ENCODE results near the gene AHNAK2.

Gene AHNAK2

GRCh38 chr14:104898870-104899510 lies 79.2 kb downstream of the AHNAK2 start:
- TF ChIP-seq CTCF (IDR thresholded peaks at IDR 0.05; ENCODE audit: insufficient read depth, low read depth, low read length, missing control alignments) = no peak
- H3K4me3 ChIP-seq (ENCODE audit: low read length) = no peak overlapping the region
- DNase-seq (ENCODE audit: low read depth) = no peak

GRCh38 chr14:104898195-104898558 lies 80.0 kb downstream of the AHNAK2 start:
- no peak overlapping the region for H3K4me3 ChIP-seq (ENCODE audit: low read length)
- DNase-seq (ENCODE audit: low read depth) = no peak
- no peak for TF ChIP-seq CTCF (IDR thresholded peaks at IDR 0.05; ENCODE audit: insufficient read depth, low read depth, low read length, missing control alignments)

GRCh38 chr14:104897330-104898194 lies 80.6 kb downstream of the AHNAK2 start:
- no peak overlapping the region for H3K4me3 ChIP-seq (ENCODE audit: low read length)
- DNase-seq (ENCODE audit: low read depth) = no peak
- TF ChIP-seq CTCF (IDR thresholded peaks at IDR 0.05; ENCODE audit: insufficient read depth, low read depth, low read length, missing control alignments) = no peak

- TF ChIP-seq CTCF (IDR thresholded peaks at IDR 0.05; ENCODE audit: insufficient read depth, low read depth, low read length, missing control alignments) = no peak
- no peak for DNase-seq (ENCODE audit: low read depth)
- H3K4me3 ChIP-seq (ENCODE audit: low read length) = no peak overlapping the region
Measured at GRCh38 chr14:104895786-104896661, 82.2 kb downstream of the AHNAK2 start.

GRCh38 chr14:104895207-104895785 lies 82.9 kb downstream of the AHNAK2 start:
- H3K4me3 ChIP-seq (ENCODE audit: low read length) = no peak overlapping the region
- TF ChIP-seq CTCF (IDR thresholded peaks at IDR 0.05; ENCODE audit: insufficient read depth, low read depth, low read length, missing control alignments) = no peak
- DNase-seq (ENCODE audit: low read depth) = no peak

GRCh38 chr14:104894331-104895206 lies 83.6 kb downstream of the AHNAK2 start:
- no peak for DNase-seq (ENCODE audit: low read depth)
- TF ChIP-seq CTCF (IDR thresholded peaks at IDR 0.05; ENCODE audit: insufficient read depth, low read depth, low read length, missing control alignments) = no peak
- H3K4me3 ChIP-seq (ENCODE audit: low read length) = no peak overlapping the region
